ENCODE measurements around the gene RPAIN.
A peak's percentile ranks its signal among the peaks of the same experiment; 100 is the strongest.

Gene RPAIN

GRCh38 chr17:5467416-5467815, 47.4 kb downstream of the RPAIN start:
- no peak for TF ChIP-seq GLIS3 (CRISPR knock-in tag; IDR thresholded peaks at IDR 0.05)
- no peak for TF ChIP-seq RARB (CRISPR knock-in tag; IDR thresholded peaks at IDR 0.05)
- no peak for TF ChIP-seq PATZ1 (CRISPR knock-in tag; IDR thresholded peaks at IDR 0.05; ENCODE audit: borderline replicate concordance)
- no peak for TF ChIP-seq SNAI2 (CRISPR knock-in tag; IDR thresholded peaks at IDR 0.05)
- no peak for TF ChIP-seq ARNTL (CRISPR knock-in tag; IDR thresholded peaks at IDR 0.05; ENCODE audit: borderline replicate concordance, low read depth)
- no peak for TF ChIP-seq CREB5 (CRISPR knock-in tag; IDR thresholded peaks at IDR 0.05; ENCODE audit: low read depth)
- peak; percentile 10; the same call in 2 of the 3 replicates for ATAC-seq

GRCh38 chr17:5468075-5468473, 48.1 kb downstream of the RPAIN start:
- no peak for TF ChIP-seq ZNF8 (CRISPR knock-in tag; IDR thresholded peaks at IDR 0.05)
- no peak for TF ChIP-seq ZC3H10 (CRISPR knock-in tag; IDR thresholded peaks at IDR 0.05)
- TF ChIP-seq PATZ1 (CRISPR knock-in tag; IDR thresholded peaks at IDR 0.05; ENCODE audit: borderline replicate concordance): no peak
- TF ChIP-seq TOX (CRISPR knock-in tag; IDR thresholded peaks at IDR 0.05; ENCODE audit: borderline replicate concordance): no peak
- TF ChIP-seq ISL1 (CRISPR knock-in tag; IDR thresholded peaks at IDR 0.05): no peak
- TF ChIP-seq ZFP3 (CRISPR knock-in tag; IDR thresholded peaks at IDR 0.05): no peak
- no peak for TF ChIP-seq POU6F1 (CRISPR knock-in tag; IDR thresholded peaks at IDR 0.05; ENCODE audit: borderline replicate concordance, low read depth)
- TF ChIP-seq CSDC2 (CRISPR knock-in tag; IDR thresholded peaks at IDR 0.05): no peak
- TF ChIP-seq PPARA (CRISPR knock-in tag; IDR thresholded peaks at IDR 0.05; ENCODE audit: borderline replicate concordance): no peak
- TF ChIP-seq ZNF565 (CRISPR knock-in tag; conservative IDR thresholded peaks at IDR 0.05; ENCODE audit: low read depth): no peak
- no peak for TF ChIP-seq TCF4 (CRISPR knock-in tag; IDR thresholded peaks at IDR 0.05; ENCODE audit: borderline replicate concordance)
- no peak for TF ChIP-seq ZNF70 (CRISPR knock-in tag; IDR thresholded peaks at IDR 0.05)
- TF ChIP-seq ARNTL (CRISPR knock-in tag; IDR thresholded peaks at IDR 0.05; ENCODE audit: borderline replicate concordance, low read depth): no peak
- TF ChIP-seq OSR1 (CRISPR knock-in tag; IDR thresholded peaks at IDR 0.05): no peak
- no peak for TF ChIP-seq TSHZ2 (CRISPR knock-in tag; IDR thresholded peaks at IDR 0.05)
- TF ChIP-seq BACH2 (CRISPR knock-in tag; IDR thresholded peaks at IDR 0.05; ENCODE audit: borderline replicate concordance): no peak
- peak; percentile 50 for ATAC-seq

- ATAC-seq: no peak
- no peak for TF ChIP-seq PATZ1 (CRISPR knock-in tag; IDR thresholded peaks at IDR 0.05; ENCODE audit: borderline replicate concordance)
- TF ChIP-seq CREB5 (CRISPR knock-in tag; IDR thresholded peaks at IDR 0.05; ENCODE audit: low read depth): no peak
- no peak for TF ChIP-seq ZNF565 (CRISPR knock-in tag; conservative IDR thresholded peaks at IDR 0.05; ENCODE audit: low read depth)
- no peak for TF ChIP-seq BACH2 (CRISPR knock-in tag; IDR thresholded peaks at IDR 0.05; ENCODE audit: borderline replicate concordance)
- no peak for TF ChIP-seq RARB (CRISPR knock-in tag; IDR thresholded peaks at IDR 0.05)
- no peak for TF ChIP-seq ZNF70 (CRISPR knock-in tag; IDR thresholded peaks at IDR 0.05)
- no peak for TF ChIP-seq ZFP3 (CRISPR knock-in tag; IDR thresholded peaks at IDR 0.05)
- no peak for TF ChIP-seq CSDC2 (CRISPR knock-in tag; IDR thresholded peaks at IDR 0.05)
- no peak for TF ChIP-seq PPARA (CRISPR knock-in tag; IDR thresholded peaks at IDR 0.05; ENCODE audit: borderline replicate concordance)
Measured at GRCh38 chr17:5472511-5472910, 52.5 kb downstream of the RPAIN start.

All from SK-N-SH treated with all-trans-retinoic acid at 6 μM for 48 hours (cell line).